ENCODE measurements around the gene GALNT17.

DNA sequence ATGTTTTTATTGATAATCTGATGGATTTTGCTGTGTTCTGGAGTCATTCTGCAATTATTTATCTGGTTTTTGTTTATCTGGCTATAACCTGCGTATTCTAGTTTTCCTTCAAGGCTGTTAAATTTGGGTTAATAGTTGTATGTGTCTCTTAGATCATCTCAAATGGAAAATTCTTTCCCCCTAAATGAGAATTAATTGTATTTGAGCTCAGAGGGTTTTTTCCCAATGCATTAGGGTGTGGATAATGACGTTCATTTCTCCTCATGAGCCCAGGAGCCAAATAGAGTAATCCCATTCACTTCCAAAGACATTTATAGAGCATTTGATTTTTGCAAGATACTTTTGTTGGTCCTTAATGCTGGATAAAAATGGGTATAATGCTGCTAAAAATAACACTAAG lies 564.6 kb downstream of the GALNT17 start:
- TF ChIP-seq CTCF (IDR thresholded peaks at IDR 0.05; ENCODE audit: low read length) (no peak), EZH2phosphoT487 (IDR thresholded peaks at IDR 0.05; ENCODE audit: low read length) (no peak), EZH2 (optimal IDR thresholded peaks at IDR 0.05; ENCODE audit: low read depth, low read length) (no peak)
